Lower leg skin (tissue), 3 donors: ENCODE results near the gene BCAM.
"Not testable (repeated sequence)": the region's sequence is repeated elsewhere in the genome, so short reads cannot be mapped to it uniquely, and the experiment has no call there.

Experiments used
- CTCF ChIP-seq, 3 donors: fragments of 450-650 bp; IDR thresholded peaks; one replicate each; pipeline ENCODE4 v1.5.1; 2016; ENCODE audit warnings: antibody characterized with exemption in 3 of 3, mild to moderate bottlenecking in 3 of 3, moderate library complexity in 2 of 3
- POLR2A ChIP-seq, 2 donors: fragments of 450-650 bp; IDR thresholded peaks; one replicate each; pipeline ENCODE4 v1.6.1; 2016 to 2017; ENCODE audit warnings: antibody characterized with exemption in 2 of 2, mild to moderate bottlenecking in 1 of 2, moderate library complexity in 1 of 2

- not testable (repeated sequence) for TF ChIP-seq POLR2A, CTCF (IDR thresholded peaks at IDR 0.05)
Observed at GRCh38 chr19:44772144-44772543, 36.8 kb upstream of the BCAM start.
